ENCODE measurements around the gene DPP6. TPM values are rescaled to one million over a fixed set of nuclear protein-coding genes. Genes with fewer than 3 reads are reported as not detected.

DPP6 gene
- total and polyA plus RNA-seq, 2 experiments from 2014 or later: 0.20 to 0.44 TPM

- no peak overlapping the region for H3K4me2 ChIP-seq
- no peak overlapping the region for H3K4me3 ChIP-seq
- TF ChIP-seq EZH2phosphoT487 (IDR thresholded peaks at IDR 0.05; ENCODE audit: low read depth, severe bottlenecking, unreplicated experiment) (no peak), CTCF (IDR thresholded peaks at IDR 0.05; ENCODE audit: poor library complexity) (no peak), EZH2 (IDR thresholded peaks at IDR 0.05; ENCODE audit: borderline replicate concordance) (no peak)
- DNase-seq (ENCODE audit: low spot score): peak; percentile 77
- no peak overlapping the region for H2AFZ ChIP-seq
- no peaks in the 10 kb centered on the region for H4K20me1 ChIP-seq (ENCODE audit: insufficient read depth, poor library complexity, severe bottlenecking)
- H3K79me2 ChIP-seq: no peaks in the 10 kb centered on the region
- H3K9me3 ChIP-seq (ENCODE audit: low read depth): no peaks in the 10 kb centered on the region
- no peaks in the 10 kb centered on the region for H3K4me1 ChIP-seq (ENCODE audit: insufficient read depth)
- no peaks in the 10 kb centered on the region for H3K36me3 ChIP-seq (replicated peaks; ENCODE audit: insufficient read depth, low read depth)
- no peak overlapping the region for H3K27ac ChIP-seq
- 50% methylated on average over 5 of the region's 5 CpGs for WGBS (ENCODE audit: low lambda C conversion rate, missing lambda C conversion rate)
- H3K9me2 ChIP-seq (replicated peaks; ENCODE audit: insufficient read depth): no peaks in the 10 kb centered on the region
- H3K27me3 ChIP-seq: no peaks in the 10 kb centered on the region
Observed at GRCh38 chr7:154409703-154410311, 357.6 kb downstream of the DPP6 start.

- TF ChIP-seq EZH2phosphoT487 (IDR thresholded peaks at IDR 0.05; ENCODE audit: low read depth, severe bottlenecking, unreplicated experiment) (no peak), EZH2 (IDR thresholded peaks at IDR 0.05; ENCODE audit: borderline replicate concordance) (no peak), CTCF (IDR thresholded peaks at IDR 0.05; ENCODE audit: poor library complexity) (no peak)
- Histone ChIP-seq H3K36me3 (replicated peaks; ENCODE audit: insufficient read depth, low read depth) (no peaks in the 10 kb centered on the region), H3K9me2 (replicated peaks; ENCODE audit: insufficient read depth) (no peaks in the 10 kb centered on the region), H3K27ac (no peak overlapping the region), H3K9me3 (ENCODE audit: low read depth) (no peaks in the 10 kb centered on the region), H2AFZ (no peak overlapping the region), H3K27me3 (no peaks in the 10 kb centered on the region), H3K4me2 (no peak overlapping the region), H3K4me1 (ENCODE audit: insufficient read depth) (no peaks in the 10 kb centered on the region), H3K79me2 (no peaks in the 10 kb centered on the region), H3K4me3 (no peak overlapping the region), H4K20me1 (ENCODE audit: insufficient read depth, poor library complexity, severe bottlenecking) (no peaks in the 10 kb centered on the region)
- 73% methylated on average over 2 of the region's 2 CpGs for WGBS (ENCODE audit: low lambda C conversion rate, missing lambda C conversion rate)
- no peak for DNase-seq (ENCODE audit: low spot score)
Observed at GRCh38 chr7:154412105-154412504, 359.9 kb downstream of the DPP6 start.

- Histone ChIP-seq H3K4me3 (no peak overlapping the region), H3K4me2 (no peak overlapping the region), H3K36me3 (replicated peaks; ENCODE audit: insufficient read depth, low read depth) (no peaks in the 10 kb centered on the region), H3K4me1 (ENCODE audit: insufficient read depth) (no peaks in the 10 kb centered on the region), H3K79me2 (no peaks in the 10 kb centered on the region), H3K9me3 (ENCODE audit: low read depth) (no peaks in the 10 kb centered on the region), H3K27ac (no peak overlapping the region), H4K20me1 (ENCODE audit: insufficient read depth, poor library complexity, severe bottlenecking) (no peaks in the 10 kb centered on the region), H2AFZ (no peak overlapping the region), H3K27me3 (no peaks in the 10 kb centered on the region), H3K9me2 (replicated peaks; ENCODE audit: insufficient read depth) (no peaks in the 10 kb centered on the region)
- no peak for DNase-seq (ENCODE audit: low spot score)
- 89% methylated on average over 6 of the region's 6 CpGs for WGBS (ENCODE audit: low lambda C conversion rate, missing lambda C conversion rate)
- TF ChIP-seq CTCF (IDR thresholded peaks at IDR 0.05; ENCODE audit: poor library complexity): no peak
- TF ChIP-seq EZH2phosphoT487 (IDR thresholded peaks at IDR 0.05; ENCODE audit: low read depth, severe bottlenecking, unreplicated experiment): no peak
- TF ChIP-seq EZH2 (IDR thresholded peaks at IDR 0.05; ENCODE audit: borderline replicate concordance): no peak
Observed at GRCh38 chr7:154415709-154416399, 363.7 kb downstream of the DPP6 start.
